ENCODE results near the gene KAT2B.

KAT2B gene

GRCh38 chr3:20059929-20060328 lies 19.7 kb downstream of the KAT2B start:
- Histone ChIP-seq H3K27me3 (ENCODE audit: control insufficient read depth, insufficient read depth, low read length) (no peaks in the 10 kb centered on the region), H3K9me3 (ENCODE audit: control insufficient read depth, low read length) (no peaks in the 10 kb centered on the region), H3K9ac (ENCODE audit: low read length) (no peak overlapping the region), H3K36me3 (ENCODE audit: control insufficient read depth, insufficient read depth, low read length) (no peaks in the 10 kb centered on the region), H3K4me3 (ENCODE audit: low read length) (no peak overlapping the region), H3K4me1 (ENCODE audit: control insufficient read depth, insufficient read depth, low read length) (peaks cover 23% of the 10 kb centered on the region)

- no peaks in the 10 kb centered on the region for H3K27me3 ChIP-seq (ENCODE audit: control insufficient read depth, insufficient read depth, low read length)
- no peaks in the 10 kb centered on the region for H3K9me3 ChIP-seq (ENCODE audit: control insufficient read depth, low read length)
- no peak overlapping the region for H3K9ac ChIP-seq (ENCODE audit: low read length)
- peaks cover 17% of the 10 kb centered on the region for H3K4me1 ChIP-seq (ENCODE audit: control insufficient read depth, insufficient read depth, low read length)
- no peaks in the 10 kb centered on the region for H3K36me3 ChIP-seq (ENCODE audit: control insufficient read depth, insufficient read depth, low read length)
- no peak overlapping the region for H3K4me3 ChIP-seq (ENCODE audit: low read length)
These were observed 20.9 kb downstream of the KAT2B start for GRCh38 chr3:20060974-20061685.

- Histone ChIP-seq H3K36me3 (ENCODE audit: control insufficient read depth, insufficient read depth, low read length) (no peaks in the 10 kb centered on the region), H3K9ac (ENCODE audit: low read length) (no peak overlapping the region), H3K4me3 (ENCODE audit: low read length) (no peak overlapping the region), H3K27me3 (ENCODE audit: control insufficient read depth, insufficient read depth, low read length) (no peaks in the 10 kb centered on the region), H3K9me3 (ENCODE audit: control insufficient read depth, low read length) (no peaks in the 10 kb centered on the region), H3K4me1 (ENCODE audit: control insufficient read depth, insufficient read depth, low read length) (no peaks in the 10 kb centered on the region)
These were observed 22.8 kb downstream of the KAT2B start for GRCh38 chr3:20062996-20063395.

- H3K9me3 ChIP-seq (ENCODE audit: control insufficient read depth, low read length), result no peaks in the 10 kb centered on the region
- no peak overlapping the region for H3K4me3 ChIP-seq (ENCODE audit: low read length)
- peaks cover 10% of the 10 kb centered on the region for H3K4me1 ChIP-seq (ENCODE audit: control insufficient read depth, insufficient read depth, low read length)
- H3K27me3 ChIP-seq (ENCODE audit: control insufficient read depth, insufficient read depth, low read length), result no peaks in the 10 kb centered on the region
- no peaks in the 10 kb centered on the region for H3K36me3 ChIP-seq (ENCODE audit: control insufficient read depth, insufficient read depth, low read length)
- H3K9ac ChIP-seq (ENCODE audit: low read length), result no peak overlapping the region
These were observed 24.1 kb downstream of the KAT2B start for GRCh38 chr3:20064387-20064786.

GRCh38 chr3:20064796-20065564 lies 24.7 kb downstream of the KAT2B start:
- Histone ChIP-seq H3K9ac (ENCODE audit: low read length) (no peak overlapping the region), H3K4me1 (ENCODE audit: control insufficient read depth, insufficient read depth, low read length) (peaks cover 10% of the 10 kb centered on the region), H3K27me3 (ENCODE audit: control insufficient read depth, insufficient read depth, low read length) (no peaks in the 10 kb centered on the region), H3K9me3 (ENCODE audit: control insufficient read depth, low read length) (no peaks in the 10 kb centered on the region), H3K4me3 (ENCODE audit: low read length) (no peak overlapping the region), H3K36me3 (ENCODE audit: control insufficient read depth, insufficient read depth, low read length) (no peaks in the 10 kb centered on the region)

GRCh38 chr3:20066079-20066478 lies 25.8 kb downstream of the KAT2B start:
- H3K9ac ChIP-seq (ENCODE audit: low read length), result no peak overlapping the region
- no peaks in the 10 kb centered on the region for H3K36me3 ChIP-seq (ENCODE audit: control insufficient read depth, insufficient read depth, low read length)
- no peak overlapping the region for H3K4me3 ChIP-seq (ENCODE audit: low read length)
- H3K9me3 ChIP-seq (ENCODE audit: control insufficient read depth, low read length), result no peaks in the 10 kb centered on the region
- H3K27me3 ChIP-seq (ENCODE audit: control insufficient read depth, insufficient read depth, low read length), result no peaks in the 10 kb centered on the region
- peaks cover 10% of the 10 kb centered on the region for H3K4me1 ChIP-seq (ENCODE audit: control insufficient read depth, insufficient read depth, low read length)

- H3K27me3 ChIP-seq (ENCODE audit: control insufficient read depth, insufficient read depth, low read length), result no peaks in the 10 kb centered on the region
- H3K36me3 ChIP-seq (ENCODE audit: control insufficient read depth, insufficient read depth, low read length), result no peaks in the 10 kb centered on the region
- H3K4me1 ChIP-seq (ENCODE audit: control insufficient read depth, insufficient read depth, low read length), result peaks cover 10% of the 10 kb centered on the region
- no peak overlapping the region for H3K4me3 ChIP-seq (ENCODE audit: low read length)
- no peak overlapping the region for H3K9ac ChIP-seq (ENCODE audit: low read length)
- no peaks in the 10 kb centered on the region for H3K9me3 ChIP-seq (ENCODE audit: control insufficient read depth, low read length)
These were observed 26.8 kb downstream of the KAT2B start for GRCh38 chr3:20066850-20067617.

- H3K36me3 ChIP-seq (ENCODE audit: control insufficient read depth, insufficient read depth, low read length), result no peaks in the 10 kb centered on the region
- H3K9ac ChIP-seq (ENCODE audit: low read length), result no peak overlapping the region
- no peaks in the 10 kb centered on the region for H3K27me3 ChIP-seq (ENCODE audit: control insufficient read depth, insufficient read depth, low read length)
- H3K9me3 ChIP-seq (ENCODE audit: control insufficient read depth, low read length), result no peaks in the 10 kb centered on the region
- peaks cover 10% of the 10 kb centered on the region for H3K4me1 ChIP-seq (ENCODE audit: control insufficient read depth, insufficient read depth, low read length)
- no peak overlapping the region for H3K4me3 ChIP-seq (ENCODE audit: low read length)
These were observed 28.4 kb downstream of the KAT2B start for GRCh38 chr3:20068512-20069177.

GRCh38 chr3:20069178-20069532 lies 28.9 kb downstream of the KAT2B start:
- Histone ChIP-seq H3K27me3 (ENCODE audit: control insufficient read depth, insufficient read depth, low read length) (no peaks in the 10 kb centered on the region), H3K36me3 (ENCODE audit: control insufficient read depth, insufficient read depth, low read length) (no peaks in the 10 kb centered on the region), H3K4me3 (ENCODE audit: low read length) (no peak overlapping the region), H3K4me1 (ENCODE audit: control insufficient read depth, insufficient read depth, low read length) (peaks cover 10% of the 10 kb centered on the region), H3K9me3 (ENCODE audit: control insufficient read depth, low read length) (no peaks in the 10 kb centered on the region), H3K9ac (ENCODE audit: low read length) (no peak overlapping the region)

- no peaks in the 10 kb centered on the region for H3K27me3 ChIP-seq (ENCODE audit: control insufficient read depth, insufficient read depth, low read length)
- H3K9ac ChIP-seq (ENCODE audit: low read length), result no peak overlapping the region
- no peak overlapping the region for H3K4me3 ChIP-seq (ENCODE audit: low read length)
- H3K9me3 ChIP-seq (ENCODE audit: control insufficient read depth, low read length), result no peaks in the 10 kb centered on the region
- no peaks in the 10 kb centered on the region for H3K36me3 ChIP-seq (ENCODE audit: control insufficient read depth, insufficient read depth, low read length)
- H3K4me1 ChIP-seq (ENCODE audit: control insufficient read depth, insufficient read depth, low read length), result peaks cover 10% of the 10 kb centered on the region
These were observed 30.9 kb downstream of the KAT2B start for GRCh38 chr3:20071175-20071574.

- no peak overlapping the region for H3K9ac ChIP-seq (ENCODE audit: low read length)
- no peaks in the 10 kb centered on the region for H3K36me3 ChIP-seq (ENCODE audit: control insufficient read depth, insufficient read depth, low read length)
- no peak overlapping the region for H3K4me3 ChIP-seq (ENCODE audit: low read length)
- peaks cover 10% of the 10 kb centered on the region for H3K4me1 ChIP-seq (ENCODE audit: control insufficient read depth, insufficient read depth, low read length)
- no peaks in the 10 kb centered on the region for H3K27me3 ChIP-seq (ENCODE audit: control insufficient read depth, insufficient read depth, low read length)
- H3K9me3 ChIP-seq (ENCODE audit: control insufficient read depth, low read length), result no peaks in the 10 kb centered on the region
These were observed 32.2 kb downstream of the KAT2B start for GRCh38 chr3:20072422-20072821.

- H3K4me3 ChIP-seq (ENCODE audit: low read length), result no peak overlapping the region
- H3K9ac ChIP-seq (ENCODE audit: low read length), result no peak overlapping the region
- H3K9me3 ChIP-seq (ENCODE audit: control insufficient read depth, low read length), result no peaks in the 10 kb centered on the region
- no peaks in the 10 kb centered on the region for H3K27me3 ChIP-seq (ENCODE audit: control insufficient read depth, insufficient read depth, low read length)
- peaks cover 10% of the 10 kb centered on the region for H3K4me1 ChIP-seq (ENCODE audit: control insufficient read depth, insufficient read depth, low read length)
- H3K36me3 ChIP-seq (ENCODE audit: control insufficient read depth, insufficient read depth, low read length), result no peaks in the 10 kb centered on the region
These were observed 32.8 kb downstream of the KAT2B start for GRCh38 chr3:20073068-20073467.
